ENCODE results near the gene TNRC18. TPM values are rescaled to one million over a fixed set of nuclear protein-coding genes. Genes with fewer than 3 reads are reported as not detected.

TNRC18 gene
- polyA plus RNA-seq, 1 of the 3 experiments (the other 2 are of a cell fraction): 34.4 TPM

- TF ChIP-seq IRF3 (IDR thresholded peaks at IDR 0.05; ENCODE audit: low read depth, low read length) (no peak), PBX3 (IDR thresholded peaks at IDR 0.05) (peak; percentile 97), RXRA (IDR thresholded peaks at IDR 0.05; ENCODE audit: borderline replicate concordance, low read depth) (peak; percentile 63; the same call in 1 of the 2 replicates), POLR2AphosphoS5 (IDR thresholded peaks at IDR 0.05; ENCODE audit: low read depth, low read length) (peak; percentile 81), NFIC (IDR thresholded peaks at IDR 0.05; ENCODE audit: borderline replicate concordance) (peak; percentile 92), ZBTB33 (IDR thresholded peaks at IDR 0.05; ENCODE audit: borderline replicate concordance, low read depth) (peak; percentile 32), USF1 (IDR thresholded peaks at IDR 0.05; ENCODE audit: borderline replicate concordance, low read depth) (peak; percentile 60), MXI1 (IDR thresholded peaks at IDR 0.05; ENCODE audit: low read depth, low read length) (no peak), YY1 (IDR thresholded peaks at IDR 0.05; ENCODE audit: low read depth) (peak; percentile 70; the same call in 1 of the 2 replicates), CHD2 (IDR thresholded peaks at IDR 0.05; ENCODE audit: low read length, partially characterized antibody) (peak; percentile 92), MEF2A (IDR thresholded peaks at IDR 0.05; ENCODE audit: borderline replicate concordance, low read depth) (no peak), EP300 (IDR thresholded peaks at IDR 0.05; ENCODE audit: borderline replicate concordance in 1 of 2, low read depth in 1 of 2, low read length in 1 of 2) (peak; percentile 62 to 63; a peak in 3 of 4 replicates), TEAD4 (IDR thresholded peaks at IDR 0.05; ENCODE audit: borderline replicate concordance, insufficient read depth) (peak; percentile 67; the same call in 1 of the 2 replicates), MAX (IDR thresholded peaks at IDR 0.05; ENCODE audit: low read depth) (0 out of 2 replicates have a peak, but pooled peaks have one; percentile 51), SIN3A (IDR thresholded peaks at IDR 0.05; ENCODE audit: borderline replicate concordance, low read depth, low read length) (no peak; the same call in none of the 2 replicates), TAF1 (IDR thresholded peaks at IDR 0.05; ENCODE audit: borderline replicate concordance, low read depth, low read length) (peak; percentile 86), JUND (IDR thresholded peaks at IDR 0.05) (0 out of 2 replicates have a peak, but pooled peaks have one; percentile 16)
Observed at GRCh38 chr7:5423976-5424748, 528 bp upstream of the TNRC18 start (continued).

Measured in SK-N-SH (cell line).